GM13977 (cell line): Measurements from ENCODE around the gene SLC35G3.

Source experiments
- DNase-seq: peaks from one replicate; pipeline ENCODE4 v3.0.0; 2012; ENCODE audit warnings: low spot score
- in situ Hi-C: fragments of 300-500 bp; cut with MboI; formaldehyde crosslinking; loops from one replicate; pipeline ENCODE4 v1.12.0; 2022; ENCODE audit warnings: low sequenced_read_pairs, low pct_unique_long_range_greater_than_20kb, mixed read lengths, inconsistent platforms; ENCODE audit not compliant: unreplicated experiment
- TF ChIP-seq, protein P1 (sequence below): IDR thresholded peaks from 2 replicates; pipeline ENCODE4 v1.5.1; 2012; ENCODE audit warnings: mild to moderate bottlenecking, control low read depth; ENCODE audit not compliant: insufficient read depth; ENCODE audit errors: extremely low read depth, missing control alignments

Gene SLC35G3

GRCh38 chr17:35227546-35227945 is 33.4 kb upstream of the SLC35G3 start:
- TF ChIP-seq, protein P1, sequence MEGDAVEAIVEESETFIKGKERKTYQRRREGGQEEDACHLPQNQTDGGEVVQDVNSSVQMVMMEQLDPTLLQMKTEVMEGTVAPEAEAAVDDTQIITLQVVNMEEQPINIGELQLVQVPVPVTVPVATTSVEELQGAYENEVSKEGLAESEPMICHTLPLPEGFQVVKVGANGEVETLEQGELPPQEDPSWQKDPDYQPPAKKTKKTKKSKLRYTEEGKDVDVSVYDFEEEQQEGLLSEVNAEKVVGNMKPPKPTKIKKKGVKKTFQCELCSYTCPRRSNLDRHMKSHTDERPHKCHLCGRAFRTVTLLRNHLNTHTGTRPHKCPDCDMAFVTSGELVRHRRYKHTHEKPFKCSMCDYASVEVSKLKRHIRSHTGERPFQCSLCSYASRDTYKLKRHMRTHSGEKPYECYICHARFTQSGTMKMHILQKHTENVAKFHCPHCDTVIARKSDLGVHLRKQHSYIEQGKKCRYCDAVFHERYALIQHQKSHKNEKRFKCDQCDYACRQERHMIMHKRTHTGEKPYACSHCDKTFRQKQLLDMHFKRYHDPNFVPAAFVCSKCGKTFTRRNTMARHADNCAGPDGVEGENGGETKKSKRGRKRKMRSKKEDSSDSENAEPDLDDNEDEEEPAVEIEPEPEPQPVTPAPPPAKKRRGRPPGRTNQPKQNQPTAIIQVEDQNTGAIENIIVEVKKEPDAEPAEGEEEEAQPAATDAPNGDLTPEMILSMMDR: no peak
- no peak for DNase-seq
- in situ Hi-C loops: no loop called here

GRCh38 chr17:35224436-35224835 is 30.2 kb upstream of the SLC35G3 start:
- in situ Hi-C loops: no loop called here
- TF ChIP-seq, protein P1: no peak

DNA sequence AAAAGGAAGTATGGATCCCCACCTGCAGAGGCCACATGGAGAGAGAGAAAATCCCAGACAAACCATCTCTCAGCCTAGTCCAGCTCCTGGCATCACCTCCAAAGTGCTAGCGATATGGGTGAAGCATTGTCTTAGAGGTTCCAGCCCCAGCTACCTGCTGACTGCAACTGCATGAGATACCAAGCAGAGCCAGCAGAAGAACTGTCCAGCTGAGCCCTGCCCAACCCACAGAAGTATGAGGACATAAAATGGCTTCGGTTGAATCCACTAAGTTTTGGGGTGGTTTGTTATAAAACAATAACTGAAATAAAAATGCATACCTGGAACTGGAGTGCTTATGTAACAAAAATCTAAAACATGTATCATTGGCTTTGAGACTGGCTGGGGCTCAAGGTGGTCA is 28.3 kb upstream of the SLC35G3 start:
- no peak for DNase-seq
- TF ChIP-seq, protein P1: no peak
- in situ Hi-C loops: no loop called here

More at GRCh38 chr17:35224436-35224835, 30.2 kb upstream of the SLC35G3 start:
- no peak for DNase-seq

DNA sequence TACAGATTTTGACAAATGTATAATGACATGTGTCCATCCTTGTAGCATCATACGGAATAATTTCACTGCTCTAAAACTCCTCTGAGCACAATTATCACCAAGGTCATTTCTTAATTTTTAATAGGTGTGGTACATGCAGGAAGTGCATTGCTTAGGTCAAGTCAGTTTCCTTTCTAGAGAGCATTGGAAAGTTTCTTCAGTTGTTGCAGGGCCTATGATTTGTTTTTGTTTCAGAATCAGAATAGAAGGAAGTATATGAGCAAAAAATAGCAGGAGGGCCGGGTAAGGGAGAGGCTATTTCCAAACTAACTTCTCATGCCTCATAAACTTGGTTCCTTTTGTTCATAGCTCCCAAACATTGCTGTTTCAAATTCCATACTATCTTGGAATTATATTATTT is 24.7 kb upstream of the SLC35G3 start:
- DNase-seq: no peak
- in situ Hi-C loops: no loop called here
- TF ChIP-seq, protein P1: no peak

DNA sequence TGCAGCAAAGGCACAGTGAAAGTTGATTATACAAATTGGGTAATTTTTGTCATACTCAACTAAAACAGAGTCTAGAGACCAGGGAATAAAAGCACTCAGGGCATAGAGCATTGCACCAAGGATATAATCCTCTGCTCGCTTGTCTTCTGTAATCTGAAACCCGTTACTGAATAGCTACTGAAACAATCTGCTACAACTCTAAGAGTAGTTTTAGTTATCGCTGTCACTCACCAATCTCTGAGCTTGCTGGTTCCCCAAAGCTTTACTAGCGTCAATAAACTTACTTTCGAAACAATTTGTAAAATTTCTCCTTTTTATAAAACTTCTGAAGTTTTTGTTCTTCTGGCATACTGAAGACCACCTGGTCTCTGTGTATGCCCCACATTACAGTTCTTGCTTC is 22.9 kb upstream of the SLC35G3 start:
- in situ Hi-C loops: no loop called here
- TF ChIP-seq, protein P1: no peak
- DNase-seq: no peak

DNA sequence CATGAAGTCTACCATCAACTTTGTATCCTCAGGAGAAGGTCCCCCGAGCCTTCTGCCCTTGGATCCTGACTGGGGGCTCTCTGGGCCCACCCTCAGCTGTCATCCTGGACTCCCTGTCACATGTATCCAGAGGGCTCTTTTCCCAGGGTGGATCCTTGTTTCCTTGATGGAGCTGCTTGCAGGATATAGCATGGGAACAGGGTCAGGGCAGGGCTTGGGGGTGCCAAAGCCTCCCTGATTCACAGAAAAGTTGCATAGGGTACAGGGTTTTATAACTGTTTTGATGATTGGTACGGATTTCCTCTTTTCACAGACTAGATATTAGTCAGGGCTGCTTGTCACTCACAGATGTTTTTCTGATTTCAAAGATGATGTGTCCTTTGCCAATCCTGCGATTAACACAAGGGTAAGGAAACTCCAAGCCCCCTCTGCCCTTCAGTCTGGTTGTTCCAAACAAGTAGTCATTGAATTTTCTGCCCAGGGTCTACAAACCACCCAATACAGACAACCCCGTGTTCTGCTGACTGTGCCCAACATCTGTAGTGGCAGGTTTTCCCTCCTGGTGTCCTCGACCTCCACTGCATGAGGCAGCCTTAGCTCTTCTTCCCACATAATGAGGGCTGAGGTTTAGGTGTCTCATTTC is 20.6 kb upstream of the SLC35G3 start:
- no peak for DNase-seq
- in situ Hi-C loops: no loop called here

More for the DNA sequence above, 20.6 kb upstream of the SLC35G3 start:
- TF ChIP-seq, protein P1: no peak
